SK-N-SH (cell line): Measurements from ENCODE around the gene NACA2. TPM values are rescaled to one million over a fixed set of nuclear protein-coding genes. Genes with fewer than 3 reads are reported as not detected.

ENCODE experiments used
- CTCF ChIA-PET: fragments of 300-600, 350-600 bp; formaldehyde crosslinking; extraction: SDS; loops from one replicate; lab custom pipeline; 2021; lab: Yijun Ruan, JAX
- POLR2A ChIA-PET: fragments of 350-600 bp; sonication (Branson Sonifier 250); formaldehyde crosslinking; extraction: SDS; loops from one replicate; lab custom pipeline; 2020; ENCODE audit warnings: antibody characterized with exemption, inconsistent platforms; lab: Yijun Ruan, JAX
- DNase-seq: peaks from one replicate; pipeline ENCODE4 v3.0.0; 2012
- H2AFZ ChIP-seq: fragments of 200-600 bp; sonication (generic); 2 replicates; pipeline ENCODE4 v1.8.1; 2016; ENCODE audit warnings: antibody characterized with exemption, mild to moderate bottlenecking, low read depth
- H3F3A ChIP-seq: fragments of 200-600 bp; sonication (generic); replicated peaks from 2 replicates; pipeline ENCODE3; 2016; ENCODE audit warnings: antibody characterized with exemption, mild to moderate bottlenecking; ENCODE audit not compliant: insufficient read depth
- H3K27ac ChIP-seq, 2 experiments: fragments of 200-500 bp in 1 of 2; fragments of 200-600 bp in 1 of 2; sonication (Bioruptor generic) in 1 of 2; sonication (generic), shearing (Covaris generic) in 1 of 2; 2 replicates each; pipeline versions ENCODE4 v1.5.1 to v1.6.1; 2014 to 2016; ENCODE audit warnings: low read depth in 2 of 2, inconsistent platforms in 1 of 2, low read length in 1 of 2, mild to moderate bottlenecking in 1 of 2, mixed read lengths in 1 of 2
- H3K27me3 ChIP-seq: fragments of 200-600 bp; sonication (generic), shearing (Covaris generic); 2 replicates; pipeline ENCODE4 v1.6.1; 2016; ENCODE audit warnings: mixed run types; ENCODE audit not compliant: insufficient read depth
- H3K36me3 ChIP-seq, 2 experiments: fragments of 200-500 bp in 1 of 2; fragments of 200-600 bp in 1 of 2; sonication (Bioruptor generic) in 1 of 2; sonication (generic) in 1 of 2; replicated peaks in 1 of 2; 2 replicates each; pipeline versions ENCODE3 to v1.5.1; 2014 to 2016; ENCODE audit warnings: low read length in 1 of 2, mild to moderate bottlenecking in 1 of 2; ENCODE audit not compliant: insufficient read depth in 2 of 2, control insufficient read depth in 1 of 2
- H3K4me1 ChIP-seq, 2 experiments: fragments of 200-500 bp in 1 of 2; fragments of 200-600 bp in 1 of 2; sonication (Bioruptor generic) in 1 of 2; sonication (generic), shearing (Covaris generic) in 1 of 2; 2 replicates each; pipeline versions ENCODE4 v1.5.1 to v1.6.1; 2014 to 2016; ENCODE audit warnings: low read depth in 1 of 2, low read length in 1 of 2, mixed run types in 1 of 2; ENCODE audit not compliant: insufficient read depth in 2 of 2, control insufficient read depth in 1 of 2
- H3K4me2 ChIP-seq: fragments of 200-600 bp; sonication (generic), shearing (Covaris generic); 2 replicates; pipeline ENCODE4 v1.6.1; 2017; ENCODE audit warnings: mixed run types
- H3K4me3 ChIP-seq, 2 experiments: fragments of 200-500 bp in 1 of 2; fragments of 200-600 bp in 1 of 2; sonication (Bioruptor generic) in 1 of 2; sonication (generic), shearing (Covaris generic) in 1 of 2; 2 replicates each; pipeline versions ENCODE4 v1.5.1 to v1.8.1; 2014 to 2016; ENCODE audit warnings: low read depth in 2 of 2, inconsistent platforms in 1 of 2, low read length in 1 of 2, mild to moderate bottlenecking in 1 of 2, mixed read lengths in 1 of 2, moderate library complexity in 1 of 2
- H3K79me2 ChIP-seq: fragments of 200-600 bp; sonication (generic); 2 replicates; pipeline ENCODE4 v1.8.1; 2017; ENCODE audit warnings: mild to moderate bottlenecking; ENCODE audit not compliant: insufficient read depth
- H3K9ac ChIP-seq: fragments of 200-600 bp; sonication (generic); 2 replicates; pipeline ENCODE4 v1.6.1; 2017; ENCODE audit warnings: mixed run types
- H3K9me2 ChIP-seq: fragments of 200-600 bp; sonication (generic); 2 replicates; pipeline ENCODE4 v1.6.1; 2017; ENCODE audit warnings: mixed run types
- H3K9me3 ChIP-seq: fragments of 200-600 bp; sonication (generic); 2 replicates; pipeline ENCODE4 v1.6.1; 2017; ENCODE audit warnings: mixed run types, mild to moderate bottlenecking, moderate library complexity
- H4K20me1 ChIP-seq: fragments of 200-600 bp; sonication (generic); 2 replicates; pipeline ENCODE4 v1.6.1; 2017; ENCODE audit warnings: mild to moderate bottlenecking, mixed run types; ENCODE audit not compliant: insufficient read depth
- CHD2 ChIP-seq: fragments of 150-350 bp; IDR thresholded peaks from 2 replicates; pipeline ENCODE4 v1.6.1; 2018; ENCODE audit warnings: low read length; ENCODE audit not compliant: partially characterized antibody
- CTCF ChIP-seq: fragments of 200-600 bp; sonication (generic); IDR thresholded peaks from 2 replicates; pipeline ENCODE4 v1.6.1; 2017; ENCODE audit warnings: antibody characterized with exemption, mild to moderate bottlenecking, moderate library complexity
- ELF1 ChIP-seq: IDR thresholded peaks from 2 replicates; pipeline ENCODE4 v1.4.0; 2012
- EP300 ChIP-seq, 2 experiments: IDR thresholded peaks; 2 replicates each; pipeline versions ENCODE4 v1.4.0 to v1.6.1; 2012; ENCODE audit warnings: borderline replicate concordance in 1 of 2, low read depth in 1 of 2, low read length in 1 of 2
- EZH2phosphoT487 ChIP-seq: fragments of 200-600 bp; sonication (generic); IDR thresholded peaks from 2 replicates; pipeline ENCODE4 v1.6.1; 2017; ENCODE audit warnings: low read depth, mixed run types, mild to moderate bottlenecking, antibody characterized with exemption, moderate library complexity, borderline replicate concordance
- FOSL2 ChIP-seq: IDR thresholded peaks from 2 replicates; pipeline ENCODE4 v1.4.0; 2012; ENCODE audit warnings: low read depth, mild to moderate bottlenecking, moderate library complexity, borderline replicate concordance
- FOXM1 ChIP-seq: IDR thresholded peaks from 2 replicates; pipeline ENCODE4 v1.4.0; 2012; ENCODE audit warnings: low read depth, mild to moderate bottlenecking
- GATA2 ChIP-seq: sonication (generic); formaldehyde crosslinking; IDR thresholded peaks from 2 replicates; pipeline ENCODE4 v1.5.0; 2020; ENCODE audit warnings: mild to moderate bottlenecking, missing genetic modification reagents
- MAX ChIP-seq: IDR thresholded peaks from 2 replicates; pipeline ENCODE4 v1.4.0; 2012; ENCODE audit warnings: low read depth
- MXI1 ChIP-seq: IDR thresholded peaks from 2 replicates; pipeline ENCODE4 v1.6.1; 2012; ENCODE audit warnings: mild to moderate bottlenecking, low read depth, low read length, improper control_type of control experiment
- NFIC ChIP-seq: IDR thresholded peaks from 2 replicates; pipeline ENCODE4 v1.4.0; 2012; ENCODE audit warnings: borderline replicate concordance
- NRF1 ChIP-seq: IDR thresholded peaks from 2 replicates; pipeline ENCODE4 v1.6.1; 2012; ENCODE audit warnings: low read depth, mild to moderate bottlenecking, low read length
- RAD21 ChIP-seq: IDR thresholded peaks from 2 replicates; pipeline ENCODE4 v1.6.1; 2012; ENCODE audit warnings: mild to moderate bottlenecking, low read length
- SIN3A ChIP-seq: IDR thresholded peaks from 2 replicates; pipeline ENCODE4 v1.6.1; 2012; ENCODE audit warnings: low read depth, mild to moderate bottlenecking, low read length, moderate library complexity, borderline replicate concordance
- SMC3 ChIP-seq: IDR thresholded peaks from 2 replicates; pipeline ENCODE4 v1.6.1; 2012; ENCODE audit warnings: low read depth, low read length, improper control_type of control experiment
- TCF12 ChIP-seq: IDR thresholded peaks from 2 replicates; pipeline ENCODE4 v1.4.0; 2012
- TEAD4 ChIP-seq: IDR thresholded peaks from 2 replicates; pipeline ENCODE4 v1.4.0; 2012; ENCODE audit warnings: mild to moderate bottlenecking, borderline replicate concordance; ENCODE audit not compliant: insufficient read depth
- USF2 ChIP-seq: fragments of 150-350 bp; IDR thresholded peaks from 2 replicates; pipeline ENCODE4 v1.6.1; 2017; ENCODE audit warnings: antibody characterized with exemption, low read length, low read depth, borderline replicate concordance
- ZBTB33 ChIP-seq: IDR thresholded peaks from 2 replicates; pipeline ENCODE4 v1.4.0; 2012; ENCODE audit warnings: low read depth, borderline replicate concordance
- WGBS: methylation state at CpG from one replicate; pipeline ENCODE4 v1.1.6; 2017; ENCODE audit warnings: low lambda C conversion rate; 5-methylcytosine and 5-hydroxymethylcytosine counted together
- polyA plus RNA-seq, 3 experiments: library from polyadenylated mRNA; depleted of rRNA; stranded (reverse); fragments of >200 nt; gene quantifications; 2 replicates each; pipeline ENCODE4 v1.2.3, GENCODE V29; 2012

Gene NACA2
- polyA plus RNA-seq, 1 of the 3 experiments (the other 2 are of a cell fraction) = not detected

GRCh38 chr17:61618950-61619349 lies 27.9 kb upstream of the NACA2 start:
- ChIA-PET POLR2A (no interaction called here), CTCF (no interaction called here)
- TF ChIP-seq EP300 (IDR thresholded peaks at IDR 0.05; ENCODE audit: borderline replicate concordance in 1 of 2, low read depth in 1 of 2, low read length in 1 of 2) = no peak
- no peak for TF ChIP-seq FOXM1
- TF ChIP-seq SMC3 = no peak
- no peak for TF ChIP-seq MAX
- TF ChIP-seq ZBTB33 = no peak
- TF ChIP-seq SIN3A = no peak
- no peak for TF ChIP-seq FOSL2
- TF ChIP-seq GATA2 (CRISPR knock-in tag) = no peak
- no peak for TF ChIP-seq TCF12
- no peak for TF ChIP-seq NRF1
- no peak for TF ChIP-seq CHD2
- TF ChIP-seq RAD21 = no peak
- TF ChIP-seq TEAD4 = no peak
- TF ChIP-seq, all 33 proteins: peak for 0
- 28% methylated on average over 1 of the region's 1 CpG for WGBS
- Histone ChIP-seq H3K4me1 (no peaks in the 10 kb centered on the region; a peak in 2 of 4 replicates), H3K27ac (no peak overlapping the region), H4K20me1 (no peaks in the 10 kb centered on the region), H3K4me3 (no peak overlapping the region), H2AFZ (no peak overlapping the region), H3K4me2 (no peak overlapping the region), H3K27me3 (no peaks in the 10 kb centered on the region), H3K9me2 (no peaks in the 10 kb centered on the region), H3K79me2 (no peaks in the 10 kb centered on the region), H3K9ac (no peak overlapping the region), H3F3A (peaks cover 5% of the 10 kb centered on the region), H3K9me3 (peaks cover 28% of the 10 kb centered on the region), H3K36me3 (peaks cover 0 to 7% of the 10 kb centered on the region in 2 experiments)
- no peak for DNase-seq

- Histone ChIP-seq H3K36me3 (peaks cover 0 to 7% of the 10 kb centered on the region in 2 experiments), H3K9ac (no peak overlapping the region), H4K20me1 (no peaks in the 10 kb centered on the region), H3K4me2 (no peak overlapping the region), H2AFZ (no peak overlapping the region), H3F3A (peaks cover 5% of the 10 kb centered on the region), H3K27ac (no peak overlapping the region), H3K27me3 (no peaks in the 10 kb centered on the region), H3K9me2 (no peaks in the 10 kb centered on the region), H3K4me3 (no peak overlapping the region), H3K79me2 (no peaks in the 10 kb centered on the region), H3K4me1 (no peaks in the 10 kb centered on the region; a peak in 2 of 4 replicates), H3K9me3 (peaks cover 28% of the 10 kb centered on the region)
- no peak for TF ChIP-seq EZH2phosphoT487
- no peak for TF ChIP-seq TEAD4
- no peak for TF ChIP-seq USF2
- TF ChIP-seq RAD21 = no peak
- TF ChIP-seq NRF1 = no peak
- TF ChIP-seq EP300 (IDR thresholded peaks at IDR 0.05; ENCODE audit: borderline replicate concordance in 1 of 2, low read depth in 1 of 2, low read length in 1 of 2) = no peak
- TF ChIP-seq CHD2 = no peak
- TF ChIP-seq MXI1 = no peak
- TF ChIP-seq CTCF = no peak
- TF ChIP-seq FOXM1 = no peak
- TF ChIP-seq NFIC = no peak
- no peak for TF ChIP-seq ELF1
- ChIA-PET CTCF (interaction anchor here (1.0 to 1.4 kb wide), 5 partner anchors 13 to 203 kb away, joined by 3 to 5 read pairs (median 3); no protein-coding TSS in a partner anchor), POLR2A (no interaction called here)
- 63% methylated on average over 4 of the region's 4 CpGs for WGBS
- DNase-seq = no peak
Measured at GRCh38 chr17:61617330-61617729, 26.3 kb upstream of the NACA2 start.
